Psoas muscle (tissue), 8 donors: Measurements from ENCODE around the gene MTCL1. TPM values are rescaled to one million over a fixed set of nuclear protein-coding genes. Genes with fewer than 3 reads are reported as not detected.

Experiments used
- ATAC-seq, 4 donors: fragments of 200-7000 bp; cut with Tn5 transposase; one replicate each; pipeline ENCODE4 v1.9.1; 2020; ENCODE audit warnings: moderate library complexity in 3 of 4, mild to moderate bottlenecking in 2 of 4
- DNase-seq, 2 donors: peaks; one replicate each; pipeline ENCODE4 v3.0.0-alpha.2; 2020
- H3K27ac ChIP-seq: fragments of 200-600 bp; one replicate; pipeline ENCODE4 v1.8.0; 2022
- H3K27me3 ChIP-seq, 3 donors: fragments of 200-600 bp in 1 of 3; one replicate each; pipeline versions ENCODE4 v1.6.1 to v1.8.0; 2013 to 2022; ENCODE audit warnings: low read length in 2 of 3, mild to moderate bottlenecking in 2 of 3, moderate library complexity in 1 of 3; ENCODE audit not compliant: insufficient read depth in 3 of 3
- H3K36me3 ChIP-seq, 2 donors: fragments of 200-600 bp in 1 of 2; one replicate each; pipeline versions ENCODE4 v1.6.1 to v1.8.0; 2013 to 2022; ENCODE audit warnings: low read depth in 1 of 2, mild to moderate bottlenecking in 1 of 2, moderate library complexity in 1 of 2; ENCODE audit not compliant: insufficient read depth in 1 of 2
- H3K4me1 ChIP-seq: fragments of 200-600 bp; one replicate; pipeline ENCODE4 v1.8.0; 2022
- H3K4me3 ChIP-seq: fragments of 200-600 bp; one replicate; pipeline ENCODE4 v1.8.0; 2022; ENCODE audit warnings: mild to moderate bottlenecking
- H3K9me3 ChIP-seq: fragments of 200-600 bp; one replicate; pipeline ENCODE4 v1.8.0; 2022
- WGBS, 3 donors: extraction: QIAGEN DNeasy Blood & Tissue Kit; methylation state at CpG; one replicate each; pipeline versions ENCODE4 v1.1.6 to v1.1.7; 2013; 5-methylcytosine and 5-hydroxymethylcytosine counted together
- intact Hi-C, 2 donors: fragments of 100-400 bp; cut with DNase I; formaldehyde crosslinking; loops; one replicate each; pipeline versions ENCODE4 v1.11.0 to v1.14.2; 2022
- polyA plus RNA-seq, 3 donors: library from polyadenylated mRNA; stranded (reverse); fragments of 200-250 nt; gene quantifications; one replicate each; pipeline ENCODE4 v1.2.3, GENCODE V29; 2013
- total RNA-seq, 4 donors: library from RNA; stranded (reverse); fragmentation: NEBNext Ultra II Directional in 2 of 4; extraction: Animal tissue kit (Norgen Biotek cat#: 25700) in 2 of 4; gene quantifications; one replicate each; pipeline versions ENCODE4 v1.2.1 to v1.2.4, GENCODE V29; 2021 to 2023
- TF ChIP-seq, protein P1 (sequence below): fragments of 200-600 bp; IDR thresholded peaks from one replicate; pipeline ENCODE4 v1.8.0; 2022; ENCODE audit warnings: antibody characterized with exemption
- donor health status: healthy with polysubstance abuse.
- donor health status: DM: no; HTN: no; CAD: no; lungs with moderate emphysema.
- donor health status: Bipolar disorder and iron deficiency.
- donor health status: healthy.
- donor health status: DM: yes; HTN: yes; CAD: no.
- donor health status: DM: no; HTN: no; CAD: no.
- donor health status: DM: no; HTN: no; CAD: no.
- donor health status: DM: yes; HTN: yes; CAD: no.

The MTCL1 gene
- total and polyA plus RNA-seq, 7 donors = 1.3 to 5.3 (median 3.0) TPM

DNA sequence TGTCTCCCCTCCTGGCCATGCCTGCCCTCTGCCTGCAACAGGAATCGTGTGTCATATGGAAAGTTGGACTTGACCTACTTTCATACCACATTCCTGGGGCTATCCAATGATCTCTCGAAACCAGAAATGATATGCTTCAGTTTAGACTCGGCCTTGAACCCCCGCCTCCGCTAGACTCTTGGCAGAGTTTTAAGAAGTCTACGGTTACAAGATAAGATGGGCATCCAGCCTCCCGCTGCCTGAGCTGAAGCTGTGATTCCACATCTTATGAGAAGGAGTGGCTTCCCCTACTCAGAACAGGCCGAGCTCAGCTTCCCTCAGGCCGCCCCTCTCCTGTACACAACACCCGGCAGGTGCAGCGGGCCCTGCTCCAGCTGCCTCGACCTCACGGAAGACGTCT is 73.9 kb downstream of the MTCL1 start:
- Histone ChIP-seq H3K36me3 (no peaks in the 10 kb centered on the region), H3K27ac (no peak overlapping the region), H3K27me3 (no peaks in the 10 kb centered on the region), H3K9me3 (no peaks in the 10 kb centered on the region), H3K4me3 (no peak overlapping the region), H3K4me1 (no peaks in the 10 kb centered on the region)
- intact Hi-C loops = no loop called here
- 89 to 92% (median 90%) methylated on average over 14 of the region's 14 CpGs for WGBS, 3 donors
- TF ChIP-seq, protein P1, sequence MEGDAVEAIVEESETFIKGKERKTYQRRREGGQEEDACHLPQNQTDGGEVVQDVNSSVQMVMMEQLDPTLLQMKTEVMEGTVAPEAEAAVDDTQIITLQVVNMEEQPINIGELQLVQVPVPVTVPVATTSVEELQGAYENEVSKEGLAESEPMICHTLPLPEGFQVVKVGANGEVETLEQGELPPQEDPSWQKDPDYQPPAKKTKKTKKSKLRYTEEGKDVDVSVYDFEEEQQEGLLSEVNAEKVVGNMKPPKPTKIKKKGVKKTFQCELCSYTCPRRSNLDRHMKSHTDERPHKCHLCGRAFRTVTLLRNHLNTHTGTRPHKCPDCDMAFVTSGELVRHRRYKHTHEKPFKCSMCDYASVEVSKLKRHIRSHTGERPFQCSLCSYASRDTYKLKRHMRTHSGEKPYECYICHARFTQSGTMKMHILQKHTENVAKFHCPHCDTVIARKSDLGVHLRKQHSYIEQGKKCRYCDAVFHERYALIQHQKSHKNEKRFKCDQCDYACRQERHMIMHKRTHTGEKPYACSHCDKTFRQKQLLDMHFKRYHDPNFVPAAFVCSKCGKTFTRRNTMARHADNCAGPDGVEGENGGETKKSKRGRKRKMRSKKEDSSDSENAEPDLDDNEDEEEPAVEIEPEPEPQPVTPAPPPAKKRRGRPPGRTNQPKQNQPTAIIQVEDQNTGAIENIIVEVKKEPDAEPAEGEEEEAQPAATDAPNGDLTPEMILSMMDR = no peak
- ATAC-seq (no peak), DNase-seq (no peak)

GRCh38 chr18:8780227-8780626 is 74.9 kb downstream of the MTCL1 start:
- H3K36me3 ChIP-seq = no peaks in the 10 kb centered on the region
- DNase-seq (no peak), ATAC-seq (no peak)
- no peaks in the 10 kb centered on the region for H3K27me3 ChIP-seq
- intact Hi-C loops = no loop called here
- no peaks in the 10 kb centered on the region for H3K4me1 ChIP-seq
- H3K4me3 ChIP-seq = no peak overlapping the region
- no peaks in the 10 kb centered on the region for H3K9me3 ChIP-seq
- WGBS, 3 donors = 73 to 80% (median 76%) methylated on average over 6 of the region's 6 CpGs
- no peak overlapping the region for H3K27ac ChIP-seq
- TF ChIP-seq, protein P1 = no peak

DNA sequence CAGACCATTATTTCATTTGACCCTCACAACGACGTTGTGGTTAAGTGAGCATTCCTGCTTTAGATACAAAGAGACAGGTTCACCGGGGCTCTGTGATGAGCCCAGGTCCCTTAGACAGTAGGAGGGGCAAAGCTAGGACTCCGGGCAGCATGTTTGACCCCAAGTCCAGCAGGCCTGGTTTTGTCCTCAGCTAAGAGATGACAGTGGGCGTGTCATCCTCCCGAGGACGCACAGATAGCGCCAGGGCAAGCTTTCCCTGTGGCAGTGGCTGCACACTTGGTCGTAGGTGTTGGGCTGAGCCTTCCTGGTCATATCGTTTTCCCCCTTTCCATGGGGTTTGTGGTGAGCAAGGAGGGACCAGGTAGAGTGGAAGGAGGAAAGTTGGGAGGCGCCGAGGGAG is 76.3 kb downstream of the MTCL1 start:
- intact Hi-C loops = no loop called here
- H3K36me3 ChIP-seq = no peaks in the 10 kb centered on the region
- no peak overlapping the region for H3K27ac ChIP-seq
- TF ChIP-seq, protein P1 = no peak
- no peaks in the 10 kb centered on the region for H3K27me3 ChIP-seq
- no peak overlapping the region for H3K4me3 ChIP-seq
- DNase-seq (no peak), ATAC-seq (no peak)
- no peaks in the 10 kb centered on the region for H3K4me1 ChIP-seq
- 89 to 95% (median 89%) methylated on average over 12 of the region's 12 CpGs for WGBS, 3 donors
- H3K9me3 ChIP-seq = no peaks in the 10 kb centered on the region

- H3K9me3 ChIP-seq = no peaks in the 10 kb centered on the region
- H3K27me3 ChIP-seq = no peaks in the 10 kb centered on the region
- TF ChIP-seq, protein P1 = no peak
- peaks cover 5% of the 10 kb centered on the region for H3K4me1 ChIP-seq
- no peaks in the 10 kb centered on the region for H3K36me3 ChIP-seq
- no peak overlapping the region for H3K4me3 ChIP-seq
- H3K27ac ChIP-seq = no peak overlapping the region
- DNase-seq (no peak), ATAC-seq (no peak)
- intact Hi-C loops = no loop called here
- 93 to 94% (median 93%) methylated on average over 28 of the region's 28 CpGs for WGBS, 3 donors
Measured at GRCh38 chr18:8783335-8783993, 78.1 kb downstream of the MTCL1 start.

DNA sequence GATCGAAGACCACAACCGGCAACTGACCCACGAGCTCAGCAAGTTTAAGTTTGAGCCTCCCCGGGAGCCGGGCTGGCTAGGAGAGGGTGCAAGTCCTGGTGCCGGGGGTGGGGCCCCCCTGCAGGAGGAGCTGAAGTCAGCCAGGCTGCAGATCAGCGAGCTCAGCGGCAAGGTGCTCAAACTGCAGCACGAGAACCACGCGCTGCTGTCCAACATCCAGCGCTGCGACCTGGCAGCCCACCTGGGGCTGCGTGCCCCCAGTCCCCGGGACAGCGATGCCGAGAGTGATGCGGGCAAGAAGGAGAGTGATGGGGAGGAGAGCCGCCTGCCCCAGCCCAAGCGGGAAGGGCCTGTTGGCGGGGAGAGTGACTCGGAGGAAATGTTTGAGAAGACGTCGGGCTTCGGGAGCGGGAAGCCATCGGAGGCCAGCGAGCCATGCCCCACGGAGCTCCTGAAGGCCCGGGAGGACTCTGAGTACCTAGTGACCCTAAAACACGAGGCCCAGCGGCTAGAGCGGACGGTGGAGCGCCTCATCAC is 78.7 kb downstream of the MTCL1 start:
- no peak for ATAC-seq
- Histone ChIP-seq H3K4me3 (no peak overlapping the region), H3K27me3 (no peaks in the 10 kb centered on the region), H3K27ac (no peak overlapping the region), H3K4me1 (peaks cover 7% of the 10 kb centered on the region), H3K9me3 (no peaks in the 10 kb centered on the region), H3K36me3 (no peaks in the 10 kb centered on the region)
- intact Hi-C loops = no loop called here
- TF ChIP-seq, protein P1 = no peak
- WGBS, 3 donors = 97 to 98% (median 97%) methylated on average over 33 to 35 of the region's 35 CpGs
- no peak for DNase-seq
